AG04449 (cell line): ENCODE data around the gene AP5Z1.
A peak's percentile ranks its signal among the peaks of the same experiment; 100 is the strongest.

Experiments
- CTCF ChIA-PET: fragments of 350-600 bp; formaldehyde crosslinking; extraction: SDS; loops from one replicate; lab custom pipeline; 2021; ENCODE audit warnings: antibody characterized with exemption; lab: Yijun Ruan, JAX
- POLR2A ChIA-PET: fragments of 400-600, 350-600 bp; formaldehyde crosslinking; extraction: SDS; loops from one replicate; lab custom pipeline; 2020; ENCODE audit warnings: antibody characterized with exemption, inconsistent platforms; lab: Yijun Ruan, JAX
- DNase-seq: peaks from one replicate; pipeline ENCODE4 v3.0.0-alpha.2; 2010; ENCODE audit warnings: low read depth, low spot score
- H3K4me3 ChIP-seq: 2 replicates; pipeline ENCODE4 v1.5.1; 2011; ENCODE audit warnings: low read depth, mild to moderate bottlenecking, control low read depth, low read length
- CTCF ChIP-seq: IDR thresholded peaks from one replicate; pipeline ENCODE4 v1.5.1; 2011; ENCODE audit warnings: mild to moderate bottlenecking, moderate library complexity, low read length, control low read depth, inconsistent platforms; ENCODE audit not compliant: insufficient read depth; ENCODE audit errors: missing control alignments

The AP5Z1 gene

GRCh38 chr7:4789194-4790077, 14.0 kb downstream of the AP5Z1 start:
- POLR2A ChIA-PET: interaction anchor here (2.1 kb wide), 1 partner anchor 14 kb away, joined by 10 read pairs; the partner anchor contains the start of gene AP5Z1
- no peak for DNase-seq
- CTCF ChIA-PET: interaction anchor here (1.5 to 3.1 kb wide), 2 partner anchors 9 kb away, joined by 5 to 12 read pairs; no protein-coding TSS in a partner anchor
- TF ChIP-seq CTCF: no peak
- no peak overlapping the region for H3K4me3 ChIP-seq

GRCh38 chr7:4790078-4790465, 14.6 kb downstream of the AP5Z1 start:
- DNase-seq: no peak
- TF ChIP-seq CTCF: no peak
- ChIA-PET POLR2A (interaction anchor here (2.1 kb wide), 1 partner anchor 14 kb away, joined by 10 read pairs; the partner anchor contains the start of gene AP5Z1), CTCF (interaction anchor here (0.7 to 1.5 kb wide), 2 partner anchors 8 to 295 kb away, joined by 3 to 5 read pairs; no protein-coding TSS in a partner anchor)
- no peak overlapping the region for H3K4me3 ChIP-seq

GRCh38 chr7:4790516-4790991, 15.1 kb downstream of the AP5Z1 start:
- H3K4me3 ChIP-seq: no peak overlapping the region
- no peak for TF ChIP-seq CTCF
- DNase-seq: no peak
- ChIA-PET CTCF (interaction anchor here (0.6 to 3.3 kb wide), 6 partner anchors 8 to 299 kb away, joined by 3 to 36 read pairs (median 4); partner anchors contain the start of gene AP5Z1), POLR2A (no interaction called here)

- H3K4me3 ChIP-seq: no peak overlapping the region
- no peak for TF ChIP-seq CTCF
Observed at GRCh38 chr7:4791101-4791737, 15.8 kb downstream of the AP5Z1 start.

GRCh38 chr7:4791738-4792536, 16.5 kb downstream of the AP5Z1 start:
- CTCF ChIA-PET: interaction anchor here (0.7 to 3.9 kb wide), 16 partner anchors 9 to 672 kb away, joined by 3 to 36 read pairs (median 3); partner anchors contain the start of genes AP5Z1 and RADIL
- TF ChIP-seq CTCF: peak; percentile 80
- H3K4me3 ChIP-seq: peak overlapping the region; percentile 33
- no peak for DNase-seq
- POLR2A ChIA-PET: interaction anchor here (1.2 to 2.0 kb wide), 2 partner anchors 13 to 16 kb away, joined by 4 to 9 read pairs; partner anchors contain the start of gene AP5Z1

More at GRCh38 chr7:4791101-4791737, 15.8 kb downstream of the AP5Z1 start:
- CTCF ChIA-PET: interaction anchor here (0.6 to 3.9 kb wide), 11 partner anchors 7 to 659 kb away, joined by 3 to 36 read pairs (median 5); partner anchors contain the start of genes AP5Z1 and RADIL
- POLR2A ChIA-PET: no interaction called here
- no peak for DNase-seq
